HG03575 (cell line): ENCODE data around the gene CAMSAP1.

Experiments used
- ATAC-seq: cut with Tn5 transposase; IDR thresholded peaks from one replicate; pipeline ENCODE4 v1.9.1; 2021; ENCODE audit not compliant: unreplicated experiment, insufficient number of reproducible peaks, low FRiP score; ENCODE audit errors: extremely low read depth

The CAMSAP1 gene

GRCh38 chr9:135791431-135792267 lies 115.7 kb downstream of the CAMSAP1 start:
- ATAC-seq = no peak

GRCh38 chr9:135790850-135791249 lies 116.5 kb downstream of the CAMSAP1 start:
- no peak for ATAC-seq

- ATAC-seq = no peak
Observed at GRCh38 chr9:135790356-135790755, 117.0 kb downstream of the CAMSAP1 start.

DNA sequence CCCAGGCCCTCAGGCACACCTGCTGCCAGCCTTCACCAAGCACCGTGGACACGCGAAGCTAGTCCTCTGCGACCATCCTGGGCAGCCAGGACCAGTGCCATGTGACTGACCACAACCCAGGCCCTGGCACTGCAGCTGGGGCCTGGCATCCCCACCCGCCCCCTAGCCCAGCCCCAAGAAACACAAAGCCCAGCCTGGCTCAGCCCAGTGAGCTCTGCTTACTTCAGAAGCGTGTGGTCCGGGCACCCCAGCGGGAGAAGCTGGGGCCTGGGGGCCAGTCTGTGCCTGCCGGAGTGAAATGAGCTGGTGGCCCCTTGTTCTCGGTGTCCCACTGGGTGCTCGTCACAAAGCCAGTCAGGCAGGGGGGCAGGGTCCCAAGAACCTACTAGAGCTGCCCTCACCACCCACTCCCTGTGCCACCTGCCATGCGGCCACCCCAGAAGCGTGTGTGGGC lies 117.5 kb downstream of the CAMSAP1 start:
- ATAC-seq = no peak

- ATAC-seq = no peak
Observed at GRCh38 chr9:135788576-135789300, 118.6 kb downstream of the CAMSAP1 start.

- ATAC-seq = no peak
Observed at GRCh38 chr9:135787776-135788575, 119.4 kb downstream of the CAMSAP1 start.

DNA sequence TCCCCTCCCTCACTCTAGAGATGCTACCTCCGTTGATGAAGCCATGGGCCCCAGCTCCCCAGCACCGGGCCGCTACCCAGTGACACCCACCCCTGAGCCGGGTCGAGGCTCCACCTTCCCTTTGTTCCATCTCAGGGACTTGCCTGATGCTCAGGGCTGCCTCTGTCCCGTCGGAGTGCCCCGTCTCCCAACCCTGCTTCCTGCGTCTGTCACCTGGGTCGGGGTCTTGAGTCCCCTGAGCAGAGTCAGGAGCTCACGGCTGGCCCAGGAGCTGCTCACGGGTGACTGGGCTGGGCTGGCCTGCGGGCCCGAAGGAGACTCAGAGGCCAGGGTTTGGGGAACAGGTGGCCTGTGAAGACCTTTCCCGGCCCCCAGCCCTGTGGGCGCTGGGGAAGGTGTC lies 120.0 kb downstream of the CAMSAP1 start:
- no peak for ATAC-seq

DNA sequence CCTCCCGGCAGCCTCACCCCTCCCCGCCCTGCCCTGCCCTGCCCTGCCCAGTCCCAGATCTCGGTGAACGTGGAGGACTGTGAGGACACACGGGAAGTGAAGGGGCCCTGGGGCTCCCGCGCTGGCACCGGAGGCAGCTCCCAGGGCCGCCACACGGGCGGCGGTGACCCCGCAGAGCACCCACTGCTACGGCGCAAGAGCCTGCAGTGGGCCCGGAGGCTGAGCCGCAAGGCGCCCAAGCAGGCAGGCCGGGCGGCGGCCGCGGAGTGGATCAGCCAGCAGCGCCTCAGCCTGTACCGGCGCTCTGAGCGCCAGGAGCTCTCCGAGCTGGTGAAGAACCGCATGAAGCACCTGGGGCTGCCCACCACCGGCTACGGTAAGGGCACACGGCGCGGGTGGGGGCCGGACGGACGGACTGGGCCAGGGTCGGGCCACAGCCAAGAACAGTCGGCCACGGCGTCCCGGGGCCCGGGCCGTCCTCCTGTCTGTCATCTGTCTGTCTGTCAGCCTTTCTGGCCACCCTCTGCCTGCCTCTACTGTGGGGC lies 121.1 kb downstream of the CAMSAP1 start:
- no peak for ATAC-seq

DNA sequence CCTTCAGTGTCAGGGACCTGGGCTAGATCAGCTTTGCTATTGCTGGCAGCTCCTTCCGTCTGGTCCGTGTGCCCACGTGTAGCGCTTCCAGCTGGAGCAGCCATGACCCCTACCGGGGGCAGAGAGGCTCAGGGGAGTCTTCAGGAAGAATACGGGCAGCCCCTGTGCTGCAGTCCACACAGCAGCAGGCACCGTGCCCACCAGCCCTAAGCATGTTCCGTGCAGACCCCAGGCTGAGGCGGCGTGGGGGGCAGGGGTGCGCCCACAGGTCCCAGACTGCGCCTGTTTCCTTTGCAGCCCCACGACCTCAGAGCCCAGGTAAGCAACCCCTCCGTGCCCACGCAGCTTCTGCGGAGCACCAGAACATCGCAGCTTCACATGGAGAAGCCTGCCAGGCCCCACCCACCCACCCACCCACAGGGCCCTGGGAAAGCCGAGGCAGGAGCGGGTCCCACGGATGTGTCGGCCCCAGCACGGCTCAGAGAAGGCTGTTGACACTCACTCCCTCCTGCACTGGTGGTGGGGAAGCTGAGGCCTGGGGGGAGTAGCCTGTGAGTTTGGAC lies 122.3 kb downstream of the CAMSAP1 start:
- ATAC-seq = no peak

- no peak for ATAC-seq
Observed at GRCh38 chr9:135783540-135784245, 123.7 kb downstream of the CAMSAP1 start.

GRCh38 chr9:135782946-135783345 lies 124.4 kb downstream of the CAMSAP1 start:
- no peak for ATAC-seq

DNA sequence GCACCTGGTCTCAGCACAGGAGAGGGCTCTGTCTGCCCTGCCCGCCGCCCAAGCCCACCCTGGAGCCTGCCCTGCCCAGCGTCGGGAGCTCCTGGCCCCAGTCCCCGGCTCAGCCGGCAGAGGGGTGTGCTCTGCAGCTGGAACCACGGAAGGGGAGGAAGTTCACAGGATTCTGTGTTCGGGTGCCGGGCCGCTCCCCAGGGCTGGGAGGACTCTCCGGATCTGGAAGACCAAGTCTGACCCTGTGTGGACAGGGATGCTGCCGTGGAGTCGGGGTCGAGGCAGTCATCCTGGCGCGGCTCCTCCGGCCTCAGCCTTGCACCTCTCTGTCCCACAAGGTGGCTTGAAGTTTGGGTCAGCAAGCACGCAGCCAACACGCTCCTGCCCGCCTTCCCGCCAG lies 126.7 kb downstream of the CAMSAP1 start:
- ATAC-seq = no peak

GRCh38 chr9:135780086-135780485 lies 127.3 kb downstream of the CAMSAP1 start:
- ATAC-seq = no peak

GRCh38 chr9:135779571-135779970 lies 127.8 kb downstream of the CAMSAP1 start:
- ATAC-seq = no peak

DNA sequence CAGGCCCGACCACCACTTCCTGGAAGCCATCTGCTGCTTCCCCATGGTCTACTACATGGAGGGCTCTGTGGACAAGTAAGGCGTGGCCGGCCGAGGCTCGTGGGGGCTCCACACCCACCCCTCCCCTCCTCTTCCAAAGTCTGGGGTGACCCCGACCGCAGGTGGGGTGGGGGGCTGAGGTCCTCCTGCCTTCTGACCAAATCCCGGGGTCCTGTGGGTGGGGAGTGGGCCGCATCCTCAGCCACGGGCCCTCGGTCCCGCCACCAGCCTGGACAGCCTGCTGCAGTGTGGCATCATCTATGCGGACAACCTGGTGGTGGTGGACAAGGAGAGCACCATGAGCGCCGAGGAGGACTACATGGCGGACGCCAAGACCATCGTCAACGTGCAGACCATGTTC lies 128.9 kb downstream of the CAMSAP1 start:
- no peak for ATAC-seq

DNA sequence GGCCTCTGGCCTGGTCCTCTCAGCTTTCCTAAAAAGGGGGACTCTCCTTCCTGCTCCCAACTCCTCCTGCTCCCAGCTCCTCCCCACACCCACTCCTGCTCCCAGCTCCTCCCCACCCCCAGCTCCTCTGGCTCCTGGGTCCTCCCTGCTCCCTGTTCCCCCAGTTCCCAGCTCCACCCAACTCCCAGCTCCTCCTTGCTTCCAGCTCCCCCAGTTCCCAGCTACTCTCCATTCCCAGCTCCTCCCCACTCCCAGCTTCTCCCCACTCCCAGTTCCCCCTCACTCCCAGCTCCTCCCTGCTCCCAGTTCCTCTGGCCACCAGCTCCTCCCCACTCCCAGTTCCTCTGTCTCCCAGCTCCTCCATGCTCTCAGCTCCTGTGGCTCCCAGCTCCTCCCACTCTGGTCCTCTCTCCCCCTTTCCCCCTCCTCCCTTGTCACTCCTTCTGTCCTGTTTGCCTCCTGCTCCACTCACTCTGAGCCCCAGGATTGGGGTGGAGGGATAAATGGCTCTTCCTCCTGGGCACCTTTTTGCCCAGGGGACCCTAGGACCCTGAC lies 129.6 kb downstream of the CAMSAP1 start:
- no peak for ATAC-seq

- no peak for ATAC-seq
Observed at GRCh38 chr9:135776893-135777622, 130.3 kb downstream of the CAMSAP1 start.
